UCSD-AML1 (cell line): ENCODE measurements around the gene TM4SF4.

Experiments
- DNase-seq: peaks from one replicate; lab custom pipeline; 2025; ENCODE audit not compliant: unreplicated experiment; lab: John Stamatoyannopoulos, UW

The TM4SF4 gene

GRCh38 chr3:149542375-149543312 is 68.1 kb downstream of the TM4SF4 start:
- DNase-seq, result no peak

- DNase-seq, result no peak
These were observed 70.6 kb downstream of the TM4SF4 start for GRCh38 chr3:149545049-149545448.

- DNase-seq, result no peak
These were observed 72.9 kb downstream of the TM4SF4 start for GRCh38 chr3:149547413-149547812.

GRCh38 chr3:149547954-149548668 is 73.6 kb downstream of the TM4SF4 start:
- DNase-seq, result no peak

- no peak for DNase-seq
These were observed 74.2 kb downstream of the TM4SF4 start for GRCh38 chr3:149548669-149549065.

- no peak for DNase-seq
These were observed 77.0 kb downstream of the TM4SF4 start for GRCh38 chr3:149551500-149551899.

- no peak for DNase-seq
These were observed 78.2 kb downstream of the TM4SF4 start for GRCh38 chr3:149552700-149553099.
